IMR-90 (cell line): ENCODE results near the gene FRS3. TPM values are rescaled to one million over a fixed set of nuclear protein-coding genes. Genes with fewer than 3 reads are reported as not detected.

Source experiments
- ATAC-seq: fragments of 200-7000 bp; cut with Tn5 transposase; 2 replicates; pipeline ENCODE4 v1.9.1; 2020; ENCODE audit warnings: low read depth, mild to moderate bottlenecking, moderate library complexity
- Bru-seq: library from RNA; stranded (reverse); fragments of 400-500 nt; gene quantifications from one replicate; lab custom pipeline; 2021; lab: Mats Ljungman, UMichigan
- BruChase-seq, 2 experiments: library from RNA; stranded (reverse); fragments of 400-500 nt; gene quantifications; one replicate each; lab custom pipeline; 2021; lab: Mats Ljungman, UMichigan
- BruUV-seq: library from RNA; stranded (reverse); fragments of 400-500 nt; replicated peaks from 2 replicates; lab custom pipeline; 2021; lab: Mats Ljungman, UMichigan
- CTCF ChIA-PET: fragments of 300-600 bp; formaldehyde crosslinking; extraction: SDS; loops from one replicate; lab custom pipeline; 2021; ENCODE audit warnings: antibody characterized with exemption; lab: Yijun Ruan, JAX
- POLR2A ChIA-PET: fragments of 300-600 bp; sonication (Branson Sonifier 250); formaldehyde crosslinking; loops from one replicate; lab custom pipeline; 2022; ENCODE audit warnings: antibody characterized with exemption; ENCODE audit not compliant: unreplicated experiment; lab: Charles Lee
- DNase-seq: peaks from one replicate; pipeline ENCODE4 v3.0.0; 2013
- H2AFZ ChIP-seq: replicated peaks from 2 replicates; pipeline ENCODE3; 2013; ENCODE audit warnings: low read length, mild to moderate bottlenecking; ENCODE audit not compliant: poor library complexity
- H2AK5ac ChIP-seq: 2 replicates; pipeline ENCODE4 v1.6.1; 2013; ENCODE audit warnings: low read depth, low read length, inconsistent platforms
- H2AK9ac ChIP-seq: replicated peaks from 2 replicates; pipeline ENCODE3; 2013; ENCODE audit warnings: mild to moderate bottlenecking, low read depth, low read length, moderate library complexity; ENCODE audit not compliant: poor library complexity
- H2BK120ac ChIP-seq: 2 replicates; pipeline ENCODE4 v1.6.1; 2013; ENCODE audit warnings: low read depth, low read length, inconsistent platforms
- H2BK15ac ChIP-seq: 3 replicates; pipeline ENCODE4 v1.6.1; 2013; ENCODE audit warnings: low read depth, low read length, inconsistent platforms
- H2BK20ac ChIP-seq: 2 replicates; pipeline ENCODE4 v1.6.1; 2013; ENCODE audit warnings: low read depth, mild to moderate bottlenecking, inconsistent platforms, low read length, moderate library complexity
- H2BK5ac ChIP-seq: 2 replicates; pipeline ENCODE4 v1.6.1; 2013; ENCODE audit warnings: mild to moderate bottlenecking, low read depth, low read length, inconsistent platforms; ENCODE audit not compliant: poor library complexity, severe bottlenecking
- H3K14ac ChIP-seq: replicated peaks from 2 replicates; pipeline ENCODE4 v1.6.1; 2013; ENCODE audit warnings: low read depth, low read length, inconsistent platforms
- H3K18ac ChIP-seq: 2 replicates; pipeline ENCODE4 v1.6.1; 2013; ENCODE audit warnings: low read depth, low read length, control low read depth
- H3K23ac ChIP-seq: 2 replicates; pipeline ENCODE4 v1.6.1; 2013; ENCODE audit warnings: low read depth, low read length, inconsistent platforms
- H3K27ac ChIP-seq: 2 replicates; pipeline ENCODE4 v1.5.1; 2013; ENCODE audit warnings: mild to moderate bottlenecking, control low read depth, low read length; ENCODE audit not compliant: insufficient read depth
- H3K27me3 ChIP-seq: 2 replicates; pipeline ENCODE4 v1.6.1; 2013; ENCODE audit warnings: low read length; ENCODE audit not compliant: control insufficient read depth, insufficient read depth
- H3K36me3 ChIP-seq: 2 replicates; pipeline ENCODE4 v1.6.1; 2013; ENCODE audit warnings: low read length, mixed read lengths; ENCODE audit not compliant: control insufficient read depth, insufficient read depth
- H3K4ac ChIP-seq: 2 replicates; pipeline ENCODE4 v1.6.1; 2013; ENCODE audit warnings: low read depth, low read length, inconsistent platforms
- H3K4me1 ChIP-seq: 2 replicates; pipeline ENCODE4 v1.6.1; 2013; ENCODE audit warnings: low read length, mixed read lengths; ENCODE audit not compliant: control insufficient read depth, insufficient read depth
- H3K4me2 ChIP-seq: 2 replicates; pipeline ENCODE4 v1.6.1; 2013; ENCODE audit warnings: low read depth, mild to moderate bottlenecking, control low read depth, low read length, moderate library complexity
- H3K4me3 ChIP-seq: 2 replicates; pipeline ENCODE4 v1.5.1; 2013; ENCODE audit warnings: low read depth, mild to moderate bottlenecking, control low read depth, low read length, moderate library complexity; ENCODE audit not compliant: insufficient read depth
- H3K56ac ChIP-seq: 2 replicates; pipeline ENCODE4 v1.6.1; 2013; ENCODE audit warnings: low read length, inconsistent platforms; ENCODE audit not compliant: insufficient read depth; ENCODE audit errors: extremely low read depth
- H3K79me1 ChIP-seq, 2 experiments: 2 replicates each; pipeline ENCODE4 v1.6.1; 2013; ENCODE audit warnings: low read length in 2 of 2, inconsistent platforms in 1 of 2, low read depth in 1 of 2
- H3K9ac ChIP-seq: 2 replicates; pipeline ENCODE4 v1.6.1; 2013; ENCODE audit warnings: low read depth, low read length, control low read depth
- H3K9me1 ChIP-seq: 2 replicates; pipeline ENCODE4 v1.6.1; 2013; ENCODE audit warnings: low read length, inconsistent platforms; ENCODE audit not compliant: insufficient read depth
- H3K9me3 ChIP-seq: 2 replicates; pipeline ENCODE4 v1.6.1; 2013; ENCODE audit warnings: low read length; ENCODE audit not compliant: control insufficient read depth, insufficient read depth
- H4K20me1 ChIP-seq: 2 replicates; pipeline ENCODE4 v1.6.1; 2013; ENCODE audit warnings: low read length, inconsistent platforms; ENCODE audit not compliant: insufficient read depth
- H4K5ac ChIP-seq: 2 replicates; pipeline ENCODE4 v1.6.1; 2013; ENCODE audit warnings: mild to moderate bottlenecking, low read depth, low read length, control low read depth
- H4K8ac ChIP-seq, 2 experiments: 2 replicates each; pipeline ENCODE4 v1.6.1; 2013; ENCODE audit warnings: low read depth in 2 of 2, low read length in 2 of 2, control low read depth in 1 of 2, inconsistent platforms in 1 of 2
- H4K91ac ChIP-seq: 2 replicates; pipeline ENCODE4 v1.6.1; 2013; ENCODE audit warnings: low read depth, low read length, inconsistent platforms; ENCODE audit not compliant: insufficient read depth
- CEBPB ChIP-seq: IDR thresholded peaks from 2 replicates; pipeline ENCODE4 v1.6.1; 2012; ENCODE audit warnings: low read depth, low read length, improper control_type of control experiment
- MAZ ChIP-seq: IDR thresholded peaks from 2 replicates; pipeline ENCODE4 v1.6.1; 2012; ENCODE audit warnings: low read depth, mild to moderate bottlenecking, low read length, improper control_type of control experiment, moderate library complexity, borderline replicate concordance
- MXI1 ChIP-seq: IDR thresholded peaks from 2 replicates; pipeline ENCODE4 v1.6.1; 2012; ENCODE audit warnings: low read depth, mild to moderate bottlenecking, low read length, moderate library complexity, borderline replicate concordance
- NFE2L2 ChIP-seq: fragments of 150-350 bp; IDR thresholded peaks from 2 replicates; pipeline ENCODE4 v1.6.1; 2016; ENCODE audit warnings: low read depth, mild to moderate bottlenecking, low read length
- RAD21 ChIP-seq: IDR thresholded peaks from 2 replicates; pipeline ENCODE4 v1.6.1; 2012; ENCODE audit warnings: low read length, improper control_type of control experiment
- SMC3 ChIP-seq: fragments of 150-350 bp; IDR thresholded peaks from 2 replicates; pipeline ENCODE4 v1.6.1; 2016; ENCODE audit warnings: low read depth, mild to moderate bottlenecking, antibody characterized with exemption, low read length, moderate library complexity
- WGBS, 2 experiments: methylation state at CpG; one replicate each; pipeline versions ENCODE4 v1.1.5 to v1.1.7; 2013; ENCODE audit warnings: missing lambda C conversion rate in 2 of 2; ENCODE audit not compliant: insufficient read length in 1 of 2; ENCODE audit errors: extremely low coverage in 2 of 2; 5-methylcytosine and 5-hydroxymethylcytosine counted together
- dilution Hi-C: fragments of 300-500 bp; cut with HindIII; formaldehyde crosslinking; loops from one replicate; pipeline ENCODE4 v1.14.3; 2018; ENCODE audit warnings: low sequenced_read_pairs; ENCODE audit not compliant: unreplicated experiment
- in situ Hi-C: fragments of 300-500 bp; cut with MboI; formaldehyde crosslinking; loops from 3 replicates; pipeline ENCODE4 v1.14.3; 2019; ENCODE audit warnings: low sequenced_read_pairs, inconsistent platforms, mixed read lengths
- intact Hi-C: fragments of 100-400 bp; cut with micrococcal nuclease; formaldehyde crosslinking; loops from 2 replicates; pipeline ENCODE4 v1.10.0; 2022
- long read RNA-seq: library from polyadenylated mRNA; unstranded; transcript quantifications from one replicate; pipeline ENCODE4 v2.0.0, GENCODE V29; 2021; ENCODE audit not compliant: unreplicated experiment
- polyA plus RNA-seq, 3 experiments: library from polyadenylated mRNA; depleted of rRNA; stranded (reverse); fragments of >200 nt; gene quantifications; 2 replicates each; pipeline ENCODE4 v1.2.3, GENCODE V29; 2012; ENCODE audit warnings: low replicate concordance in 1 of 3
- total RNA-seq: library from RNA; depleted of rRNA; stranded (reverse); fragments of >200 nt; gene quantifications from 2 replicates; pipeline ENCODE4 v1.2.3, GENCODE V29; 2012; rRNA removed
- TF ChIP-seq, protein P1 (sequence below): conservative IDR thresholded peaks from 2 replicates; pipeline ENCODE4 v1.5.1; 2012; ENCODE audit warnings: mild to moderate bottlenecking, low read depth, low read length, improper control_type of control experiment

The FRS3 gene, protein sequence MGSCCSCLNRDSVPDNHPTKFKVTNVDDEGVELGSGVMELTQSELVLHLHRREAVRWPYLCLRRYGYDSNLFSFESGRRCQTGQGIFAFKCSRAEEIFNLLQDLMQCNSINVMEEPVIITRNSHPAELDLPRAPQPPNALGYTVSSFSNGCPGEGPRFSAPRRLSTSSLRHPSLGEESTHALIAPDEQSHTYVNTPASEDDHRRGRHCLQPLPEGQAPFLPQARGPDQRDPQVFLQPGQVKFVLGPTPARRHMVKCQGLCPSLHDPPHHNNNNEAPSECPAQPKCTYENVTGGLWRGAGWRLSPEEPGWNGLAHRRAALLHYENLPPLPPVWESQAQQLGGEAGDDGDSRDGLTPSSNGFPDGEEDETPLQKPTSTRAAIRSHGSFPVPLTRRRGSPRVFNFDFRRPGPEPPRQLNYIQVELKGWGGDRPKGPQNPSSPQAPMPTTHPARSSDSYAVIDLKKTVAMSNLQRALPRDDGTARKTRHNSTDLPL
- 0.28 and 0.54 TPM in 2 replicates for total RNA-seq
- 3.8 and 4.3 TPM in 2 replicates for polyA plus RNA-seq (2012; rRNA removed)
- polyA plus RNA-seq (2012; cell fraction: cytosol; rRNA removed), result 2.6 and 3.8 TPM in 2 replicates
- polyA plus RNA-seq (2012; cell fraction: nucleus; rRNA removed; ENCODE audit: low replicate concordance), result 11.0 and 15.2 TPM in 2 replicates
- percentile 41 among the genes with signal in this experiment for Bru-seq, nascent RNA
- percentile 44 among the genes with signal in this experiment for BruChase-seq, experiment 1, labeled RNA remaining after a 6-hour chase
- BruChase-seq, experiment 2, labeled RNA remaining after a 2-hour chase, result percentile 40 among the genes with signal in this experiment
- long read RNA-seq, partial matches to known transcripts, result 0 of 2 reads
- long read RNA-seq, other reads (novel, unspliced or antisense), result 2 of 2 reads

DNA sequence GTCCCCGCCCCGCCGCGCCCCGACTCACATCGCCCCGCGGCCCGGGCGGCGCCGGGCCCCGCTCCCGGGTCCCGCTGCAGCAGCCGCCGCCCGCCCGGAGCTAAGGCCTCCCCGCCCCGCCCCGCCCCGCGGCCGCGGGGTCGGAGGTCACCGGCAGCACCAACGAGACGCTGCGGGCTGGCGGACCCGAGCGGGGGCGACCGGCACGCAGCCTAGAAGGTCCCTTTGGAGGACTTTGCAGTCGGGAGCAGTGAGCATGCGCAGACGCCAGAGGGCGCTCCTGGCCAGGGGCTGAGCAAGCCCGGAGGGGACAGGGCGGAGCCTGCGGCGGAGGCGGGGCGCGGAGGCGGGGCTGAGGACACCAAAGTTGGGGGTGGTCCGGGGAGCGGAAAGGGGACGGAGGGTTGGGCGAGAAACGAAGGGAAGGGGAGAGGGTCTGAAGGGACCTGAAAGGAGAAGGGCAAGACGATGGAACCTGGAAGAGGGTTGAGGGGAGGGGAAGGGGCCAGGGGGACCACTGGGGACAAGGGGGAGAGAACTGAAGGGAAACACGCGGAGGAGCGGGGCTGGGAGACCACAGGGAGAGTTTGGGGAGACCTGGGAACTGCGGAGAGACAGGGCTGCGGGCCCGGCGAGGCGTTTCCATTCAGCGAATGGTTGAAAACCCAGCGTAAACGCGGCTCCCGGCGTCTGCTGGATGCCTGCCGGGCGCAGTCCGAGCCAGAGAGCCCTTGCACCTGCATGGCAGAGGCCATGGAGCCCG lies at the start of gene FRS3:
Gene FRS3 (minus strand): TSS at position 113 of the 763 bp plus-strand sequence. CDS start 2,913 bp downstream, outside the sequence.
- H3K9me3 ChIP-seq, result no peaks in the 10 kb centered on the region
- peak within 1 kb of the TSS; percentile 80 for H3K9ac ChIP-seq
- no peak within 1 kb of the TSS for H3K18ac ChIP-seq
- peak within 1 kb of the TSS; percentile 48 for H2AK9ac ChIP-seq
- dilution Hi-C loops, result no loop called here
- peak within 1 kb of the TSS; percentile 40 to 66; a peak in 2 of 4 replicates for H4K8ac ChIP-seq
- H3K27ac ChIP-seq, result peak within 1 kb of the TSS; percentile 38
- H3K9me1 ChIP-seq, result no peaks in the 10 kb centered on the region; the same call in 1 of the 2 replicates
- peaks cover 9% of the 10 kb centered on the region for H3K4me1 ChIP-seq
- intact Hi-C loops, result loop anchor here (1.0 to 10.0 kb wide), 5 partner anchors 83 to 435 kb away; partner anchors contain the start of gene MRPS10
- in situ Hi-C loops, result loop anchor here (5.0 to 10.0 kb wide), 2 partner anchors 155 to 267 kb away; no protein-coding TSS in a partner anchor
- H3K4me3 ChIP-seq, result peak within 1 kb of the TSS; percentile 54
- POLR2A ChIA-PET, result no interaction called here
- peaks cover 9% of the 10 kb centered on the region; the same call in 1 of the 2 replicates for H3K36me3 ChIP-seq
- peak; percentile 92 for DNase-seq
- no TSS peak for BruUV-seq
- H2BK15ac ChIP-seq, result 0 out of 3 replicates have a peak within 1 kb of the TSS, but pooled peaks have one; percentile 0
- peaks cover 10 to 24% of the 10 kb centered on the region in 2 experiments for H3K79me1 ChIP-seq
- 0% methylated on average over 25 of the region's 73 CpGs; no CpG with 5 or more reads in 1 of the 2 experiments for WGBS, 2 experiments
- H2BK20ac ChIP-seq, result no peak within 1 kb of the TSS
- ATAC-seq, result peak; percentile 95
- peak within 1 kb of the TSS; percentile 79 for H3K23ac ChIP-seq
- peak within 1 kb of the TSS; percentile 58 for H3K4ac ChIP-seq
- no peaks in the 10 kb centered on the region for H4K20me1 ChIP-seq
- H3K14ac ChIP-seq, result peak within 1 kb of the TSS; percentile 77
- 0 out of 2 replicates have a peak within 1 kb of the TSS, but pooled peaks have one; percentile 29 for H2AK5ac ChIP-seq
- H4K91ac ChIP-seq, result peak within 1 kb of the TSS; percentile 44
- no peaks in the 10 kb centered on the region for H3K27me3 ChIP-seq
- peak within 1 kb of the TSS; percentile 96 for H3K4me2 ChIP-seq
- 0 out of 2 replicates have a peak within 1 kb of the TSS, but pooled peaks have one; percentile 22 for H2BK120ac ChIP-seq
- H4K5ac ChIP-seq, result peak within 1 kb of the TSS; percentile 60
- H2BK5ac ChIP-seq, result peak within 1 kb of the TSS; percentile 6
- TF ChIP-seq RAD21, result peak; percentile 94
- no peak for TF ChIP-seq NFE2L2
- peak; percentile 42; the same call in 1 of the 2 replicates for TF ChIP-seq MXI1
- TF ChIP-seq SMC3, result peak; percentile 87
- TF ChIP-seq CEBPB, result no peak
- peak; percentile 91; the same call in 1 of the 2 replicates for TF ChIP-seq MAZ
- TF ChIP-seq, protein P1, sequence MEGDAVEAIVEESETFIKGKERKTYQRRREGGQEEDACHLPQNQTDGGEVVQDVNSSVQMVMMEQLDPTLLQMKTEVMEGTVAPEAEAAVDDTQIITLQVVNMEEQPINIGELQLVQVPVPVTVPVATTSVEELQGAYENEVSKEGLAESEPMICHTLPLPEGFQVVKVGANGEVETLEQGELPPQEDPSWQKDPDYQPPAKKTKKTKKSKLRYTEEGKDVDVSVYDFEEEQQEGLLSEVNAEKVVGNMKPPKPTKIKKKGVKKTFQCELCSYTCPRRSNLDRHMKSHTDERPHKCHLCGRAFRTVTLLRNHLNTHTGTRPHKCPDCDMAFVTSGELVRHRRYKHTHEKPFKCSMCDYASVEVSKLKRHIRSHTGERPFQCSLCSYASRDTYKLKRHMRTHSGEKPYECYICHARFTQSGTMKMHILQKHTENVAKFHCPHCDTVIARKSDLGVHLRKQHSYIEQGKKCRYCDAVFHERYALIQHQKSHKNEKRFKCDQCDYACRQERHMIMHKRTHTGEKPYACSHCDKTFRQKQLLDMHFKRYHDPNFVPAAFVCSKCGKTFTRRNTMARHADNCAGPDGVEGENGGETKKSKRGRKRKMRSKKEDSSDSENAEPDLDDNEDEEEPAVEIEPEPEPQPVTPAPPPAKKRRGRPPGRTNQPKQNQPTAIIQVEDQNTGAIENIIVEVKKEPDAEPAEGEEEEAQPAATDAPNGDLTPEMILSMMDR, result peak; percentile 97
- no peak within 1 kb of the TSS for H3K56ac ChIP-seq
- H2AFZ ChIP-seq, result peak within 1 kb of the TSS; percentile 93
- CTCF ChIA-PET, result no interaction called here
